Measurements from ENCODE around the gene MAST1.

The MAST1 gene

GRCh38 chr19:12890299-12890786 lies 52.0 kb downstream of the MAST1 start (continued):
- TF ChIP-seq ZNF362 (tag by site-specific recombination; IDR thresholded peaks at IDR 0.05), result peak; percentile 96
- TF ChIP-seq ZBTB20 (tag by site-specific recombination; IDR thresholded peaks at IDR 0.05), result peak; percentile 47; the same call in 1 of the 2 replicates
- peak; percentile 82 for TF ChIP-seq BCL11B (tag by site-specific recombination; IDR thresholded peaks at IDR 0.05; ENCODE audit: low read depth)
- TF ChIP-seq ZBTB7A (tag by site-specific recombination; IDR thresholded peaks at IDR 0.05; ENCODE audit: low read depth), result peak; percentile 62; the same call in 1 of the 2 replicates
- 0 out of 2 replicates have a peak, but pooled peaks have one; percentile 34 for TF ChIP-seq ZBTB21 (tag by site-specific recombination; IDR thresholded peaks at IDR 0.05)
- peak; percentile 90 for TF ChIP-seq ZBTB17 (tag by site-specific recombination; IDR thresholded peaks at IDR 0.05)
- TF ChIP-seq ZNF704 (tag by site-specific recombination; IDR thresholded peaks at IDR 0.05), result 0 out of 2 replicates have a peak, but pooled peaks have one; percentile 52
- TF ChIP-seq ZNF239 (tag by site-specific recombination; IDR thresholded peaks at IDR 0.05), result 0 out of 2 replicates have a peak, but pooled peaks have one; percentile 58
- TF ChIP-seq ZFP3 (tag by site-specific recombination; IDR thresholded peaks at IDR 0.05; ENCODE audit: low read depth), result 0 out of 2 replicates have a peak, but pooled peaks have one; percentile 30
- TF ChIP-seq, protein P1, sequence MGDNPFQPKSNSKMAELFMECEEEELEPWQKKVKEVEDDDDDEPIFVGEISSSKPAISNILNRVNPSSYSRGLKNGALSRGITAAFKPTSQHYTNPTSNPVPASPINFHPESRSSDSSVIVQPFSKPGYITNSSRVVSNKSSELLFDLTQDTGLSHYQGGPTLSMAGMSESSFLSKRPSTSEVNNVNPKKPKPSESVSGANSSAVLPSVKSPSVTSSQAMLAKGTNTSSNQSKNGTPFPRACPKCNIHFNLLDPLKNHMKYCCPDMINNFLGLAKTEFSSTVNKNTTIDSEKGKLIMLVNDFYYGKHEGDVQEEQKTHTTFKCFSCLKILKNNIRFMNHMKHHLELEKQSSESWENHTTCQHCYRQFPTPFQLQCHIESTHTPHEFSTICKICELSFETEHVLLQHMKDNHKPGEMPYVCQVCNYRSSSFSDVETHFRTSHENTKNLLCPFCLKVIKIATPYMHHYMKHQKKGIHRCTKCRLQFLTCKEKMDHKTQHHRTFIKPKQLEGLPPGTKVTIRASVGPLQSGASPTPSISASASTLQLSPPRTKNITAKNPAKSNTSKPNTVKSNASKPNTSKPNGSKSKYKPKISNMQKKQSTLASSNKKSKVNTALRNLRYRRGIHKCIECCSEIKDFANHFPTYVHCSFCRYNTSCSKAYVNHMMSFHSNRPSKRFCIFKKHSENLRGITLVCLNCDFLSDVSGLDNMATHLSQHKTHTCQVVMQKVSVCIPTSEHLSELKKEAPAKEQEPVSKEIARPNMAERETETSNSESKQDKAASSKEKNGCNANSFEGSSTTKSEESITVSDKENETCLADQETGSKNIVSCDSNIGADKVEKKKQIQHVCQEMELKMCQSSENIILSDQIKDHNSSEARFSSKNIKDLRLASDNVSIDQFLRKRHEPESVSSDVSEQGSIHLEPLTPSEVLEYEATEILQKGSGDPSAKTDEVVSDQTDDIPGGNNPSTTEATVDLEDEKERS (tag by site-specific recombination; IDR thresholded peaks at IDR 0.05), result peak; percentile 34; the same call in 1 of the 2 replicates
- TF ChIP-seq, protein P2, sequence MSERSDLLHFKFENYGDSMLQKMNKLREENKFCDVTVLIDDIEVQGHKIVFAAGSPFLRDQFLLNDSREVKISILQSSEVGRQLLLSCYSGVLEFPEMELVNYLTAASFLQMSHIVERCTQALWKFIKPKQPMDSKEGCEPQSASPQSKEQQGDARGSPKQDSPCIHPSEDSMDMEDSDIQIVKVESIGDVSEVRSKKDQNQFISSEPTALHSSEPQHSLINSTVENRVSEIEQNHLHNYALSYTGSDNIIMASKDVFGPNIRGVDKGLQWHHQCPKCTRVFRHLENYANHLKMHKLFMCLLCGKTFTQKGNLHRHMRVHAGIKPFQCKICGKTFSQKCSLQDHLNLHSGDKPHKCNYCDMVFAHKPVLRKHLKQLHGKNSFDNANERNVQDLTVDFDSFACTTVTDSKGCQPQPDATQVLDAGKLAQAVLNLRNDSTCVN (tag by site-specific recombination; optimal IDR thresholded peaks at IDR 0.05), result peak; percentile 27
- peak; percentile 51 for TF ChIP-seq EGR2 (tag by site-specific recombination; IDR thresholded peaks at IDR 0.05; ENCODE audit: low read depth)

DNA sequence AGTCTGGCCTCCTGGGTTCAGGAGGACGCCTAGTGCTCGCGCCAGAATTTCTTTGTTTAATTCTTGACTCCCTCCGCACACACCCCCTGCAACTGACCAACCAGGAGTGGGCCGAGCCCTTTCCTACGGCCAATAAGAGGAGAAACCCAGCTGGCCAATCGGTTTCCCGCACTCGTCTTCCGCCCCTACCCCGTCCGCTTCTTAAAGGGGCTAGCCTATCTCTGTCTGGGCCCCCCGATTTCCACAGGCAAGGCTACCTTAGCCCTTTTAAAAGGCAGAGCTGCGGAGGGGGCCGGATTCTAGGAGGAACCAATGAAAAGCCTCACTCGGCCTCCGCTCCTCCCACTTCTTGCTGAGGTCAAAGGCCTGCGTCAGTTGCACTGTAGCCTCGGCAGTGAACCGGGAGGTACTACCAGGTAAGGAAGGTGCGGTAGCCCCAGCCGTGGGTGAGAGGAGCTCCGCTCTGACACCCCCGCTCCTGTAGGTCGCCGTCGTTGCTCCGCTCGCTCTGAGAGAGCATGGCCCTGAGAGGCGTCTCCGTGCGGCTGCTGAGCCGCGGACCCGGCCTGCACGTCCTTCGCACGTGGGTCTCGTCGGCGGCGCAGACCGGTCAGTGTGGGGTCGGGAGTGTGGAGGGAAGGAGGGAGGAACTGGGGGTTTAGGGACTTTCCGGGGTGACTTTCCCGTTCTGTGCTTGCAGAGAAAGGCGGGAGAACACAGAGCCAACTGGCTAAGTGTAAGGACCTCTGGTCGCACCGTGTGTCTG lies 52.7 kb downstream of the MAST1 start, which contains the start of gene GCDH:
Gene GCDH (plus strand): TSS at position 374 of the 766 bp plus-strand sequence. CDS start 145 bp downstream, at position 519.
- Histone ChIP-seq H3K9me3 (ENCODE audit: control insufficient read depth, insufficient read depth, low read depth, low read length) (no peaks in the 10 kb centered on the region), H3K4me1 (ENCODE audit: control insufficient read depth, insufficient read depth, low read length) (no peaks in the 10 kb centered on the region), H3K4me3 (ENCODE audit: low read depth, low read length) (peak within 1 kb of the TSS; percentile 96), H3K27ac (ENCODE audit: extremely low read depth, low read depth, low read length) (no peak within 1 kb of the TSS), H3K36me3 (ENCODE audit: control insufficient read depth in 2 of 2, insufficient read depth in 1 of 2, low read length in 2 of 2) (peaks cover 0 to 19% of the 10 kb centered on the region in 2 experiments; a peak in 2 of 3 replicates)
- POLR2A ChIA-PET, result interaction anchor here (0.5 to 2.7 kb wide), 18 partner anchors 8 to 680 kb away, joined by 3 to 42 read pairs (median 4); partner anchors contain the start of genes DNASE2, FARSA, FBXW9 and GADD45GIP1
- CTCF ChIA-PET, result interaction anchor here (0.6 to 1.3 kb wide), 9 partner anchors 9 to 161 kb away, joined by 3 to 6 read pairs (median 3); partner anchors contain the start of genes DNASE2 and SYCE2
- no peak for TF ChIP-seq ZNF768 (tag by site-specific recombination; IDR thresholded peaks at IDR 0.05)
- TF ChIP-seq ZNF112 (tag by site-specific recombination; IDR thresholded peaks at IDR 0.05), result no peak
- no peak for TF ChIP-seq ZNF324 (tag by site-specific recombination; IDR thresholded peaks at IDR 0.05)
- no peak for TF ChIP-seq ZNF585B (tag by site-specific recombination; IDR thresholded peaks at IDR 0.05)
- no peak for TF ChIP-seq ZNF555 (tag by site-specific recombination; conservative IDR thresholded peaks at IDR 0.05)
- TF ChIP-seq ZNF664 (tag by site-specific recombination; IDR thresholded peaks at IDR 0.05), result no peak
- TF ChIP-seq ZBTB21 (tag by site-specific recombination; IDR thresholded peaks at IDR 0.05), result peak; percentile 72
- TF ChIP-seq KLF16 (tag by site-specific recombination; IDR thresholded peaks at IDR 0.05), result peak; percentile 87
- TF ChIP-seq KLF7 (tag by site-specific recombination; IDR thresholded peaks at IDR 0.05; ENCODE audit: borderline replicate concordance), result no peak
- TF ChIP-seq ZNF513 (tag by site-specific recombination; IDR thresholded peaks at IDR 0.05), result no peak
- TF ChIP-seq ZFP69B (tag by site-specific recombination; IDR thresholded peaks at IDR 0.05), result peak; percentile 100
- no peak for TF ChIP-seq ZNF223 (tag by site-specific recombination; IDR thresholded peaks at IDR 0.05)
- TF ChIP-seq, protein P3, sequence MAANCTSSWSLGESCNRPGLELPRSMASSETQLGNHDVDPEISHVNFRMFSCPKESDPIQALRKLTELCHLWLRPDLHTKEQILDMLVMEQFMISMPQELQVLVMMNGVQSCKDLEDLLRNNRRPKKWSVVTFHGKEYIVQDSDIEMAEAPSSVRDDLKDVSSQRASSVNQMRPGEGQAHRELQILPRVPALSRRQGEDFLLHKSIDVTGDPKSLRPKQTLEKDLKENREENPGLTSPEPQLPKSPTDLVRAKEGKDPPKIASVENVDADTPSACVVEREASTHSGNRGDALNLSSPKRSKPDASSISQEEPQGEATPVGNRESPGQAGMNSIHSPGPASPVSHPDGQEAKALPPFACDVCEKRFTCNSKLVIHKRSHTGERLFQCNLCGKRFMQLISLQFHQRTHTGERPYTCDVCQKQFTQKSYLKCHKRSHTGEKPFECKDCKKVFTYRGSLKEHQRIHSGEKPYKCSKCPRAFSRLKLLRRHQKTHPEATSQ (tag by site-specific recombination; IDR thresholded peaks at IDR 0.05), result no peak; the same call in 1 of the 2 replicates
